Hepatocyte (in vitro differentiated cells): ENCODE results near the gene RPL39L.
"Not testable (repeated sequence)": the region's sequence is repeated elsewhere in the genome, so short reads cannot be mapped to it uniquely, and the experiment has no call there.

Experiments used
- CTCF ChIP-seq: fragments of 200-600 bp; sonication (generic); IDR thresholded peaks from 2 replicates; pipeline ENCODE4 v1.5.1; 2016; ENCODE audit warnings: antibody characterized with exemption, mild to moderate bottlenecking; ENCODE audit not compliant: poor library complexity
- EZH2 ChIP-seq: fragments of 200-600 bp; sonication (generic); IDR thresholded peaks from 2 replicates; pipeline ENCODE4 v1.6.1; 2016; ENCODE audit warnings: antibody characterized with exemption, mild to moderate bottlenecking, borderline replicate concordance
- EZH2phosphoT487 ChIP-seq: fragments of 200-600 bp; sonication (generic); IDR thresholded peaks from one replicate; pipeline ENCODE4 v1.6.1; 2018; ENCODE audit warnings: antibody characterized with exemption, mild to moderate bottlenecking, low read depth, moderate library complexity; ENCODE audit not compliant: unreplicated experiment, severe bottlenecking

GRCh38 chr3:187133181-187133580 lies 6.1 kb downstream of the RPL39L start:
- not testable (repeated sequence) for TF ChIP-seq EZH2phosphoT487, CTCF, EZH2
